HEK293T (cell line): Measurements from ENCODE around the gene PRKAG3.

ENCODE experiments used
- CTCF ChIA-PET: fragments of 350-600 bp; formaldehyde crosslinking; extraction: SDS; loops from one replicate; lab custom pipeline; 2021; ENCODE audit warnings: antibody characterized with exemption, inconsistent platforms; lab: Yijun Ruan, JAX
- POLR2A ChIA-PET: fragments of 350-600 bp; formaldehyde crosslinking; extraction: SDS; loops from one replicate; lab custom pipeline; 2020; ENCODE audit warnings: antibody characterized with exemption, inconsistent platforms; lab: Yijun Ruan, JAX
- DNase-seq: peaks from one replicate; pipeline ENCODE4 v3.0.0; 2012; ENCODE audit warnings: mixed read lengths; ENCODE audit errors: extremely low spot score
- ARNT ChIP-seq: fragments of 450-650 bp; IDR thresholded peaks from 2 replicates; pipeline ENCODE4 v1.6.1; 2017; ENCODE audit warnings: mild to moderate bottlenecking
- BHLHE40 ChIP-seq: fragments of 450-650 bp; IDR thresholded peaks from 2 replicates; pipeline ENCODE4 v1.6.1; 2016; ENCODE audit warnings: mild to moderate bottlenecking, moderate library complexity, borderline replicate concordance
- CTBP1 ChIP-seq: fragments of 450-650 bp; IDR thresholded peaks from 2 replicates; pipeline ENCODE4 v1.6.1; 2016; ENCODE audit warnings: borderline replicate concordance
- ELF4 ChIP-seq: fragments of 450-650 bp; IDR thresholded peaks from 2 replicates; pipeline ENCODE4 v1.6.1; 2017; ENCODE audit warnings: antibody characterized with exemption
- FOXA1 ChIP-seq: fragments of 450-650 bp; IDR thresholded peaks from 2 replicates; pipeline ENCODE4 v1.6.1; 2016; ENCODE audit warnings: mild to moderate bottlenecking
- FOXK2 ChIP-seq: fragments of 450-650 bp; IDR thresholded peaks from 2 replicates; pipeline ENCODE4 v1.6.1; 2016; ENCODE audit warnings: mild to moderate bottlenecking
- FOXM1 ChIP-seq: fragments of 450-650 bp; IDR thresholded peaks from 2 replicates; pipeline ENCODE4 v1.6.1; 2017; ENCODE audit warnings: mild to moderate bottlenecking, borderline replicate concordance
- HDGF ChIP-seq: fragments of 450-650 bp; IDR thresholded peaks from 2 replicates; pipeline ENCODE4 v1.6.1; 2017; ENCODE audit warnings: antibody characterized with exemption, borderline replicate concordance
- L3MBTL2 ChIP-seq: fragments of 450-650 bp; conservative IDR thresholded peaks from 2 replicates; pipeline ENCODE4 v1.6.1; 2016; ENCODE audit warnings: mild to moderate bottlenecking
- LEF1 ChIP-seq: fragments of 450-650 bp; IDR thresholded peaks from 2 replicates; pipeline ENCODE4 v1.6.1; 2017; ENCODE audit warnings: mild to moderate bottlenecking, borderline replicate concordance
- NFRKB ChIP-seq: fragments of 450-650 bp; IDR thresholded peaks from 2 replicates; pipeline ENCODE4 v1.6.1; 2016; ENCODE audit warnings: mild to moderate bottlenecking, moderate library complexity
- PKNOX1 ChIP-seq: fragments of 450-650 bp; IDR thresholded peaks from 2 replicates; pipeline ENCODE4 v1.6.1; 2016
- SP1 ChIP-seq: fragments of 450-650 bp; IDR thresholded peaks from 2 replicates; pipeline ENCODE4 v1.6.1; 2017
- SUZ12 ChIP-seq: fragments of 450-650 bp; IDR thresholded peaks from 2 replicates; pipeline ENCODE4 v1.6.1; 2016; ENCODE audit warnings: mild to moderate bottlenecking
- TARDBP ChIP-seq: fragments of 450-650 bp; IDR thresholded peaks from 2 replicates; pipeline ENCODE4 v1.6.1; 2016
- ZNF384 ChIP-seq: fragments of 450-650 bp; IDR thresholded peaks from 2 replicates; pipeline ENCODE4 v1.6.1; 2016

Gene PRKAG3

GRCh38 chr2:218829868-218830451, 1.6 kb downstream of the PRKAG3 start:
- CTCF ChIA-PET = interaction anchor here (0.5 kb wide), 1 partner anchor 13 kb away, joined by 3 read pairs; no protein-coding TSS in a partner anchor
- POLR2A ChIA-PET = no interaction called here
- no peak for DNase-seq
- TF ChIP-seq TARDBP (no peak), ZNF384 (no peak), L3MBTL2 (no peak), FOXK2 (no peak), NFRKB (no peak), FOXA1 (no peak), CTBP1 (no peak), SP1 (no peak), ARNT (no peak), PKNOX1 (no peak), SUZ12 (no peak), BHLHE40 (no peak), HDGF (no peak), FOXM1 (no peak), LEF1 (no peak), ELF4 (no peak)

- POLR2A ChIA-PET = no interaction called here
- CTCF ChIA-PET = interaction anchor here (0.8 kb wide), 1 partner anchor 201 kb away, joined by 5 read pairs; no protein-coding TSS in a partner anchor
- TF ChIP-seq HDGF (no peak), ARNT (no peak), FOXA1 (no peak), ZNF384 (no peak), SUZ12 (no peak)
- no peak for DNase-seq
Measured at GRCh38 chr2:218828477-218828778, 3.2 kb downstream of the PRKAG3 start.

GRCh38 chr2:218827701-218828476, 3.7 kb downstream of the PRKAG3 start:
- TF ChIP-seq NFRKB (no peak), BHLHE40 (no peak), CTBP1 (no peak), TARDBP (no peak)
- no peak for DNase-seq
- POLR2A ChIA-PET = no interaction called here
- CTCF ChIA-PET = no interaction called here

- TF ChIP-seq LEF1 (no peak), ELF4 (no peak), NFRKB (no peak), FOXA1 (no peak), ZNF384 (no peak), SUZ12 (no peak), TARDBP (no peak), FOXK2 (no peak), SP1 (no peak), HDGF (no peak), BHLHE40 (no peak), FOXM1 (no peak), L3MBTL2 (no peak), CTBP1 (no peak)
- no peak for DNase-seq
- POLR2A ChIA-PET = no interaction called here
- CTCF ChIA-PET = no interaction called here
Measured at GRCh38 chr2:218826791-218827190, 4.8 kb downstream of the PRKAG3 start.

GRCh38 chr2:218824004-218824403, 7.6 kb downstream of the PRKAG3 start:
- POLR2A ChIA-PET = no interaction called here
- TF ChIP-seq FOXA1 = no peak
- TF ChIP-seq FOXK2 = no peak
- no peak for TF ChIP-seq CTBP1
- TF ChIP-seq ZNF384 = no peak
- no peak for TF ChIP-seq HDGF

GRCh38 chr2:218823196-218823855, 8.3 kb downstream of the PRKAG3 start:
- ChIA-PET CTCF (interaction anchor here (0.6 kb wide), 1 partner anchor 14 kb away, joined by 3 read pairs; no protein-coding TSS in a partner anchor), POLR2A (no interaction called here)
- no peak for DNase-seq
- TF ChIP-seq FOXM1 (no peak), ARNT (no peak), HDGF (no peak), PKNOX1 (no peak), FOXA1 (no peak), L3MBTL2 (no peak), BHLHE40 (no peak), FOXK2 (no peak), NFRKB (no peak), LEF1 (no peak), ZNF384 (no peak), TARDBP (no peak)

More at GRCh38 chr2:218824004-218824403, 7.6 kb downstream of the PRKAG3 start:
- CTCF ChIA-PET = interaction anchor here (0.6 kb wide), 1 partner anchor 15 kb away, joined by 3 read pairs; no protein-coding TSS in a partner anchor
- DNase-seq = no peak

- DNase-seq = no peak
- TF ChIP-seq NFRKB (no peak), L3MBTL2 (no peak), FOXK2 (no peak), TARDBP (no peak), LEF1 (no peak), FOXM1 (no peak), CTBP1 (no peak), SP1 (no peak), ZNF384 (no peak), PKNOX1 (no peak), BHLHE40 (no peak), HDGF (no peak), ARNT (no peak), ELF4 (no peak), FOXA1 (no peak), SUZ12 (no peak)
- ChIA-PET CTCF (no interaction called here), POLR2A (no interaction called here)
Measured at GRCh38 chr2:218822622-218823021, 9.0 kb downstream of the PRKAG3 start.
